Renal cortex interstitium (tissue), 11 donors: ENCODE results near the gene ARID5B. TPM values are rescaled to one million over a fixed set of nuclear protein-coding genes. Genes with fewer than 3 reads are reported as not detected.

ENCODE experiments used
- DNase-seq, 11 donors: peaks; one replicate each; pipeline ENCODE4 v3.0.0-alpha.2; 2013; ENCODE audit warnings: low read depth in 9 of 11, low spot score in 4 of 11; ENCODE audit errors: extremely low read depth in 1 of 11
- polyA plus RNA-seq, 3 donors: library from polyadenylated mRNA; unstranded; fragments of 120-200 nt; gene quantifications; one replicate each; pipeline ENCODE4 v1.2.1, GENCODE V29; 2013; ENCODE audit not compliant: insufficient read length in 3 of 3

The ARID5B gene
- polyA plus RNA-seq, 3 donors: 45.5 to 70.4 (median 54.9) TPM

- DNase-seq: no peak
These were observed 17.5 kb downstream of the ARID5B start for GRCh38 chr10:61918989-61919388.

- DNase-seq: no peak
These were observed 18.2 kb downstream of the ARID5B start for GRCh38 chr10:61919646-61920215.

GRCh38 chr10:61921143-61921542 lies 19.6 kb downstream of the ARID5B start:
- no peak for DNase-seq

- DNase-seq: no peak
These were observed 21.9 kb downstream of the ARID5B start for GRCh38 chr10:61923210-61923949.

- no peak for DNase-seq
These were observed 22.4 kb downstream of the ARID5B start for GRCh38 chr10:61923950-61924274.

GRCh38 chr10:61929555-61929954 lies 28.1 kb downstream of the ARID5B start:
- DNase-seq: no peak

- DNase-seq: no peak
These were observed 30.3 kb downstream of the ARID5B start for GRCh38 chr10:61931620-61932332.

GRCh38 chr10:61933859-61934555 lies 32.5 kb downstream of the ARID5B start:
- no peak for DNase-seq

- DNase-seq: no peak
These were observed 33.6 kb downstream of the ARID5B start for GRCh38 chr10:61935077-61935476.

GRCh38 chr10:61936770-61937169 lies 35.3 kb downstream of the ARID5B start:
- DNase-seq: no peak

GRCh38 chr10:61937631-61938351 lies 36.3 kb downstream of the ARID5B start:
- DNase-seq: peak in 3 of 11 donors; percentile 35 to 48 (median 46)

- no peak for DNase-seq
These were observed 38.4 kb downstream of the ARID5B start for GRCh38 chr10:61939902-61940301.

GRCh38 chr10:61941202-61941681 lies 39.7 kb downstream of the ARID5B start:
- no peak for DNase-seq

- no peak for DNase-seq
These were observed 41.3 kb downstream of the ARID5B start for GRCh38 chr10:61942604-61943461.

- DNase-seq: peak in 3 of 11 donors; percentile 30 to 67 (median 61)
These were observed 42.3 kb downstream of the ARID5B start for GRCh38 chr10:61943674-61944378.

- DNase-seq: no peak
These were observed 43.1 kb downstream of the ARID5B start for GRCh38 chr10:61944410-61945147.

- DNase-seq: no peak
These were observed 48.2 kb downstream of the ARID5B start for GRCh38 chr10:61949687-61950086.
